MM.1S (cell line): ENCODE results near the gene ITGB3.

ENCODE experiments used
- DNase-seq: peaks from one replicate; pipeline ENCODE4 v3.0.0-alpha.2; 2015
- H2AFZ ChIP-seq: fragments of 300-600 bp; sonication (generic); 2 replicates; pipeline ENCODE4 v1.6.0; 2016; ENCODE audit warnings: antibody characterized with exemption, low read length
- H3F3A ChIP-seq: fragments of 300-600 bp; sonication (generic); 2 replicates; pipeline ENCODE4 v1.6.1; 2016; ENCODE audit warnings: mild to moderate bottlenecking, antibody characterized with exemption, low read length, moderate library complexity, mixed read lengths; ENCODE audit not compliant: insufficient read depth
- H3K27ac ChIP-seq: fragments of 300-600 bp; sonication (generic); 2 replicates; pipeline ENCODE4 v1.5.1; 2016; ENCODE audit warnings: mild to moderate bottlenecking, low read length
- H3K27me3 ChIP-seq: fragments of 300-600 bp; sonication (generic); replicated peaks from 2 replicates; pipeline ENCODE4 v1.6.0; 2016; ENCODE audit warnings: low read length; ENCODE audit not compliant: insufficient read depth
- H3K36me3 ChIP-seq: fragments of 300-600 bp; sonication (generic); replicated peaks from 2 replicates; pipeline ENCODE4 v1.6.1; 2016; ENCODE audit warnings: mild to moderate bottlenecking, low read length, mixed read lengths; ENCODE audit not compliant: insufficient read depth
- H3K4me1 ChIP-seq: fragments of 300-600 bp; sonication (generic); 2 replicates; pipeline ENCODE4 v1.6.1; 2016; ENCODE audit warnings: low read length, mixed read lengths
- H3K4me2 ChIP-seq: fragments of 300-600 bp; sonication (generic); 2 replicates; pipeline ENCODE4 v1.6.0; 2016; ENCODE audit warnings: low read depth, low read length
- H3K4me3 ChIP-seq: fragments of 300-600 bp; sonication (generic); 2 replicates; pipeline ENCODE4 v1.5.1; 2016; ENCODE audit warnings: low read length, mixed read lengths
- H3K79me2 ChIP-seq: fragments of 300-600 bp; sonication (generic); 2 replicates; pipeline ENCODE4 v1.6.1; 2016; ENCODE audit warnings: mixed run types, low read length, mixed read lengths
- H3K9ac ChIP-seq: fragments of 300-600 bp; sonication (generic); 2 replicates; pipeline ENCODE4 v1.6.1; 2016; ENCODE audit warnings: low read length, mixed read lengths
- H3K9me2 ChIP-seq: fragments of 300-600 bp; sonication (generic); replicated peaks from 2 replicates; pipeline ENCODE4 v1.6.1; 2016; ENCODE audit warnings: mild to moderate bottlenecking, low read length, mixed read lengths; ENCODE audit not compliant: insufficient read depth
- H3K9me3 ChIP-seq: fragments of 300-600 bp; sonication (generic); replicated peaks from 2 replicates; pipeline ENCODE4 v1.6.1; 2016; ENCODE audit warnings: mild to moderate bottlenecking, low read length, mixed read lengths; ENCODE audit not compliant: insufficient read depth
- H4K20me1 ChIP-seq: fragments of 300-600 bp; sonication (generic); 2 replicates; pipeline ENCODE4 v1.6.1; 2016; ENCODE audit warnings: mild to moderate bottlenecking, low read length, moderate library complexity, mixed read lengths; ENCODE audit not compliant: insufficient read depth
- CTCF ChIP-seq: fragments of 300-600 bp; sonication (generic); IDR thresholded peaks from 2 replicates; pipeline ENCODE4 v1.5.1; 2016; ENCODE audit warnings: antibody characterized with exemption, low read length, mixed read lengths
- EZH2 ChIP-seq: fragments of 300-600 bp; sonication (generic); optimal IDR thresholded peaks from 2 replicates; pipeline ENCODE3; 2017; ENCODE audit warnings: low read depth, mild to moderate bottlenecking, antibody characterized with exemption, low read length, mixed read lengths
- EZH2phosphoT487 ChIP-seq: fragments of 300-600 bp; sonication (generic); IDR thresholded peaks from 2 replicates; pipeline ENCODE4 v1.6.1; 2018; ENCODE audit warnings: antibody characterized with exemption, low read length

ITGB3 gene

DNA sequence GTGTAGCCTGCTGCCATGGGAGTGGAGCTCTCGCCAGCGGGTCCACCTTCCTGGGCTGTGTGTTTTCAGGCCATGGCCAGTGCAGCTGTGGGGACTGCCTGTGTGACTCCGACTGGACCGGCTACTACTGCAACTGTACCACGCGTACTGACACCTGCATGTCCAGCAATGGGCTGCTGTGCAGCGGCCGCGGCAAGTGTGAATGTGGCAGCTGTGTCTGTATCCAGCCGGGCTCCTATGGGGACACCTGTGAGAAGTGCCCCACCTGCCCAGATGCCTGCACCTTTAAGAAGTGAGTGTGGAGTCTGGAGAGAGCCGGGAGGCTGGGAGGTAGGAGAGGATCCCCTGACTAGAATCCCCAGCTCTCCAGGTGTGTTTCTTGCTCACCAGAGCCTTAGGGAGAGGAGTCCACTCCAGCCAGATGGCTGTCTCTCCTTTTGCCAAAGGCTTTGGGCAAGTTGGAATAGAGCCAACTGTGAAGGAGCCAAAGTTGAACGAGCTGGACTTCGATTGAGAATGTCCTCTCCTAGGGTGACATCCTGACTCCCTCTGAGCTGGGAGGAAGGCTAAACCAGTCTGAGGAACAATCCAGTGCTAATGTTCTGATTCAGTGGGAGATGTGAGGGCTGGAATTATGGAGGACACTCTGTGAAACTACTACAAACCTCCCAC, 45.7 kb downstream of the ITGB3 start:
- no peaks in the 10 kb centered on the region for H3K9me3 ChIP-seq
- no peak for TF ChIP-seq EZH2
- TF ChIP-seq EZH2phosphoT487: no peak
- no peak for TF ChIP-seq CTCF
- H3K27ac ChIP-seq: no peak overlapping the region
- H3K4me1 ChIP-seq: no peaks in the 10 kb centered on the region
- no peak overlapping the region for H3K4me2 ChIP-seq
- H3K4me3 ChIP-seq: no peak overlapping the region
- no peaks in the 10 kb centered on the region for H3K27me3 ChIP-seq
- no peak overlapping the region for H3K9ac ChIP-seq
- H3K79me2 ChIP-seq: no peaks in the 10 kb centered on the region
- no peaks in the 10 kb centered on the region for H4K20me1 ChIP-seq
- DNase-seq: no peak
- no peaks in the 10 kb centered on the region for H3K36me3 ChIP-seq
- H2AFZ ChIP-seq: no peak overlapping the region
- no peaks in the 10 kb centered on the region for H3K9me2 ChIP-seq
- H3F3A ChIP-seq: no peaks in the 10 kb centered on the region

DNA sequence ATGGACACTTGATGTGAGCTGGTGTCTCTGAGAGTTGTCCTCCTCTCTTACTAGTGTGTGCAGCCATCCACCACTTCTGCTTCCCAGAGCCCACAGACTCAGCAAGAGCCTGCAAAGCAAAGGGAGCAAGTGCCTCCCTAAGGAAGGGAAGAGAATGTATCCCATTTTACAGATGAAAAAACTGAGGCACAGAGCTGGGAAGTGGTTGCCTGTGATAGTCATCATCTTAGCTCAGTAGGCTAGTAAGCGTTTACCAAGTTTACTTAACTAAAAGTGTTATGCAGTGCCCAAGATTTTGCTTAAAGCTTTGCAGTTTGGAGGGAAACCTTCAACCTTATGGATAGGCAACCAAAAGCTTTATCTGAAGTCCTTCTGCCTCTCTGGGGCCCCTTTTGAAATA, 47.1 kb downstream of the ITGB3 start:
- Histone ChIP-seq H3K79me2 (no peaks in the 10 kb centered on the region), H3K36me3 (no peaks in the 10 kb centered on the region), H3F3A (no peaks in the 10 kb centered on the region), H3K4me2 (no peak overlapping the region), H3K9me2 (no peaks in the 10 kb centered on the region), H3K4me1 (no peaks in the 10 kb centered on the region), H3K9me3 (no peaks in the 10 kb centered on the region), H4K20me1 (no peaks in the 10 kb centered on the region), H2AFZ (no peak overlapping the region), H3K27me3 (no peaks in the 10 kb centered on the region), H3K27ac (no peak overlapping the region), H3K9ac (no peak overlapping the region), H3K4me3 (no peak overlapping the region)
- DNase-seq: no peak
- TF ChIP-seq CTCF (no peak), EZH2phosphoT487 (no peak), EZH2 (no peak)

DNA sequence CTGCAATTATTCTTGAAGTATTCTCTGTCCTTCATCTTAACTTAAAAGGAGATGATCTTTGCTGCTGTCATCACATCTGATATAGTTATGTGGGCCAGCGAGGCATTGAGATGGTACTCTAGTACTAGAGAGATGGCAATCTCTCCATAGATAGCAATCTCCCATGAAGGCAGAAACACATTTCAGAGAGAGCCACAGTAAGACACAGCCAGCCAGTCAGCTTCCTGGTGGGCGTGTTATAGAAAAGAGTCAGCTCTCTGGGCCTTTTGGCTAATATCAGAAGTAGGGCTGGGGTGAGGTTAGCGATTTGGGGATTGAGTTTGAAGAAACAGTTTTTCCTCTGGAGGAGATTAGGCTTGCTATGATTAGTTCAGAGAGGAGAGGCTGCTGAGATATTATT, 47.5 kb downstream of the ITGB3 start:
- no peak for TF ChIP-seq CTCF
- TF ChIP-seq EZH2: no peak
- no peak for TF ChIP-seq EZH2phosphoT487

More for the DNA sequence above, 47.5 kb downstream of the ITGB3 start:
- Histone ChIP-seq H3K4me3 (no peak overlapping the region), H2AFZ (no peak overlapping the region), H3K36me3 (no peaks in the 10 kb centered on the region), H3K27me3 (no peaks in the 10 kb centered on the region), H3F3A (no peaks in the 10 kb centered on the region), H3K9me3 (no peaks in the 10 kb centered on the region), H3K4me1 (no peaks in the 10 kb centered on the region), H4K20me1 (no peaks in the 10 kb centered on the region), H3K79me2 (no peaks in the 10 kb centered on the region), H3K9me2 (no peaks in the 10 kb centered on the region), H3K4me2 (no peak overlapping the region), H3K9ac (no peak overlapping the region), H3K27ac (no peak overlapping the region)
- no peak for DNase-seq
